Measurements from ENCODE around the gene NUTM2A. TPM values are rescaled to one million over a fixed set of nuclear protein-coding genes. Genes with fewer than 3 reads are reported as not detected.
A peak's percentile ranks its signal among the peaks of the same experiment; 100 is the strongest.
"Not testable (repeated sequence)": the region's sequence is repeated elsewhere in the genome, so short reads cannot be mapped to it uniquely, and the experiment has no call there.

The NUTM2A gene, protein sequence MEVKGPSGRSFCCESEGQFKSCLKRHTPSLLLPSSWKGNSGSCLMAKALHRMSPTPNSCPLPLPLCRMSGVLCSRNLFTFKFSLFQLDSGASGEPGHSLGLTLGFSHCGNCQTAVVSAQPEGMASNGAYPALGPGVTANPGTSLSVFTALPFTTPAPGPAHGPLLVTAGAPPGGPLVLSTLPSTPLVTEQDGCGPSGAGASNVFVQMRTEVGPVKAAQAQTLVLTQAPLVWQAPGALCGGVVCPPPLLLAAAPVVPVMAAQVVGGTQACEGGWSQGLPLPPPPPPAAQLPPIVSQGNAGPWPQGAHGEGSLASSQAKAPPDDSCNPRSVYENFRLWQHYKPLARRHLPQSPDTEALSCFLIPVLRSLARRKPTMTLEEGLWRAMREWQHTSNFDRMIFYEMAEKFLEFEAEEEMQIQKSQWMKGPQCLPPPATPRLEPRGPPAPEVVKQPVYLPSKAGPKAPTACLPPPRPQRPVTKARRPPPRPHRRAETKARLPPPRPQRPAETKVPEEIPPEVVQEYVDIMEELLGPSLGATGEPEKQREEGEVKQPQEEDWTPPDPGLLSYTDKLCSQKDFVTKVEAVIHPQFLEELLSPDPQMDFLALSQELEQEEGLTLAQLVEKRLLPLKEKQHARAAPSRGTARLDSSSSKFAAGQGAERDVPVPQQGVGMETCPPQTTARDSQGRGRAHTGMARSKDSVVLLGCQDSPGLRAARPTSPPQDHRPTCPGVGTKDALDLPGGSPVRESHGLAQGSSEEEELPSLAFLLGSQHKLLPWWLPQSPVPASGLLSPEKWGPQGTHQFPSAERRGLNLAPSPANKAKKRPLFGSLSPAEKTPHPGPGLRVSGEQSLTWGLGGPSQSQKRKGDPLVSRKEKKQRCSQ
- total RNA-seq: under 0.01 and 0.43 TPM in 2 replicates

DNA sequence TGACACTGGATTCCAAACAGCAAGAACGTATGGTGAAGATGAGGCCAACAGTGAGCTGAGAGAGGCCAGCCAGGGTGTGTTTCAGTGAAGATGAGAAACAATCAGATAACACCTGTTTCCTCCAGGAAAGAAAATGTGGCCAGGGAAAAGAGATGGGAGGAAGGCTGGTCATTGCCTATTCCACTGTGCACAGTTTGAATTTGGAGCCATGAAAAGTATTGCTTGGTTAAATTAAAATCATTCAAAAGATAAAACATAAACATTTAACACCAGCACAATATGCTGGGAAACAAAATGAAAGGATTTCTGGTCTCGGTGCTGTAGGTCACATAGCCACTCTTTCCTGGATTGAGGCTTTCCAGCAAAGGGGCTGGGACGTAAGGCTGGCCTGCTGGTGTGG is at the start of gene NUTM2A:
TSS of gene NUTM2A (plus strand) at position 301 of the 400 bp plus-strand sequence. CDS start 383 bp downstream, outside the sequence.
- not testable (repeated sequence) for H3K4me3 ChIP-seq (ENCODE audit: low read depth, low read length); DNase-seq (ENCODE audit: low read depth)

DNA sequence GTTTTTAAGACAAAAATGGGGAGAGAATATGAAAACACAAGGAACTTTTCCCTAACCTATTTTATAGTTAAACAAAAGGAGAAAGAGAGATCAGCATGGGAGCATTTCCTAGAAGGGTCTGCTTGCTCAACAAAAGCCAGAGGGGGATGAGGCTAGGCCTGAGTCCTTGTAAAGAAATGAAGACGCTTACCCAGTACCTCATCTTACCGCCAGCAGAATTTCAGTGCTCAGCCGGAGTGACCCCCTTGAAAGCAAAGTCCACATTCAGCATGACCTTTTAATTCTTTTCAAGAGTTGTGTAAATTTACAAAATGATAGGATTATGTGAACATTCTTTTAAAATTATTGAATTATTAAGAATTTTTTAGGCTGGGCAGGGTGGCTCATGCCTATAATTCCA is 47.7 kb upstream of the NUTM2A start:
- not testable (repeated sequence) for H3K4me3 ChIP-seq (ENCODE audit: low read depth, low read length); DNase-seq (ENCODE audit: low read depth)

DNA sequence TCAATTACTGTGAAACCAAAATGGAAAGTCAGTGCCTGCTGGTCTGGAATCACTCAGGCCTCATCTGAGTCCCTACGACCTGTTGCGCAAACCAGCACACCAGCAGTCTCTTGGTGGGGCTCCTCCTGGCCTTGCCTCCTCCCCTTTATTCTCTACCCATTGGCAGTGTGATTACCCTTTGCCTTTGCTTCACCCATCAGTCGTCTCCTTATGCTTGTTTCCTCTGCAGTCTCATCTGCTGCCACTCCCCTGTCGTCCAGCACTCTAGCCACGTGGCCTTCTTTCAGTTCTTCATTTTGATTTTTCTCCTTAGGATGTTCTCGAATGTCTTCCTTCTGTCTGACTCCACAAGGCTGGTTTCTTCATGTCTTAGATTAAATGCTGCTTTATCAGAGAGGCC is 40.8 kb upstream of the NUTM2A start:
- not testable (repeated sequence) for H3K4me3 ChIP-seq (ENCODE audit: low read depth, low read length)
- DNase-seq (ENCODE audit: low read depth): peak; percentile 56

DNA sequence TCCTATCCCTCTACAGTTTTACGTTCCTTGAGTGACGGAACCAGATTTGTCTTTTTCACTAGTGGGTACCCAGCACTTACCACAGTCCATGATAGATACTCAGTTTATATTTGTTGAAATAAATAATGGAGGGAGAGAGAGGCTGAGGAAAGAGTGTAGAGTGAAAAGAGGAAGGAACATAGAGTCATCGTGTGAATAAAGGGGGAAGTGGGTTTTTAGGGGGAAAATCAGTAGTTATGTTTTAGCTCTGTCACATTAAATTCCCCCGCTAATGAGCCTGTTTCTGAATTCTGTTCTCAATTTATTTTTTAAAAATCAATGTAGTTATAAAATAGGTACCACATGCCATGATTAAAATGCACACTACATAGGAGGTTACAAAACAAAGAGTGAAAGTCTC is 39.2 kb upstream of the NUTM2A start:
- DNase-seq (ENCODE audit: low read depth); H3K4me3 ChIP-seq (ENCODE audit: low read depth, low read length): not testable (repeated sequence)

DNA sequence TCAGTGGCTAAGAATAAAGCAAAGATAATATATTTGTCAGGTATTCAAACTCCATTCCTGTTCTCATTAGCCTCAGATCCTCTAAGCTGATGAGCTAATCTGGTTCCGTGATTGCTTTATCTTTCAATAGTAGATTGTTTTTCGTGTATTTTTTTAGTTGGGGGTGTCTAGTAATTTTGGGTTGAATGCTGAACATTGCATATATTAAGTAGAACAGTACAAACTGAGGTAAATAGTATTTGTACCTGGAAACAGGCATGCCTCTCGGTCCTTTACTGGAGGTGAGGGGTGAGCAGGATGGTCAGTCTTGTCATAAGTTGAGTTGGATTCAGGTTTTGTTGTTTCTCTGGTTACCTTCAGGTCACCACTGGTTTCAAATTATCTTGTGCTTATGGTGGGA is 37.7 kb upstream of the NUTM2A start:
- not testable (repeated sequence) for DNase-seq (ENCODE audit: low read depth); H3K4me3 ChIP-seq (ENCODE audit: low read depth, low read length)

DNA sequence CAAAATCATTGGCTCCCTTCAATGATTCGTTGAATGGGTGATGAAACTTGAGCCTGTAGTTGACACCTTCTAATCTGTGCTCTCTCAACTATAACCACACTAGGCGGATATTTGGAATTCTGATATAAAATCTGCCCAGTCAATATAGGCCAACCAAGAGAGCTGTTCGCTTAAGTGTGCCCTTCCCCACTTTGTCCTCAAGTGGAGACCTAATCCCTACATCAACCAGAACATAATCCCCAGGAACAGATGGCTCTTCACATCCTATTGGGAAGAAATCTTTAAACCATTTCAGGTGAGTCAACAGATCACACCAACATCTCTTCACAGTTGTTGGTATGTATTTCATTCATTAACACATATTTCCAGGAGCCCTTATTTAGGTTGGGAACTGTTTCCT is 33.4 kb upstream of the NUTM2A start:
- H3K4me3 ChIP-seq (ENCODE audit: low read depth, low read length); DNase-seq (ENCODE audit: low read depth): not testable (repeated sequence)

DNA sequence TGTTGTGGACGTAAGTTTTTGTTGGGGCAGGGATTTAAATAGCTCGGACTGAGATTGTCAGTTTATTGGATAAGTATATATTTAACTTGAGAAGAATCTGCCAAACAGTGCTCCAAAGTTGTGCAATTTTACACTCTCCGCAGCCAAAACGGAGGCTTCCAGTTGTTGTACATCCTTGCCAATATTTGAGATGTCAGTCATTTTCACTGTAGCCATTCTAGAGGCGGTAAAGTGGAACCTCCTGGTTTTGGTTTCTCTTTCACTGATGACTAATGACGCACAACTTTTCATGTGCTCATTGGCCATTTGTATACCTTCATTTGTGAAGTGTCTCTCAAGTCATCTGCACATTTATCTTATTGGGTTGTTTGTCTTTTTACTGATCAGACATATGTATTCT is 24.3 kb upstream of the NUTM2A start:
- DNase-seq (ENCODE audit: low read depth): peak; percentile 68
- peak overlapping the region; percentile 27 for H3K4me3 ChIP-seq (ENCODE audit: low read depth, low read length)

DNA sequence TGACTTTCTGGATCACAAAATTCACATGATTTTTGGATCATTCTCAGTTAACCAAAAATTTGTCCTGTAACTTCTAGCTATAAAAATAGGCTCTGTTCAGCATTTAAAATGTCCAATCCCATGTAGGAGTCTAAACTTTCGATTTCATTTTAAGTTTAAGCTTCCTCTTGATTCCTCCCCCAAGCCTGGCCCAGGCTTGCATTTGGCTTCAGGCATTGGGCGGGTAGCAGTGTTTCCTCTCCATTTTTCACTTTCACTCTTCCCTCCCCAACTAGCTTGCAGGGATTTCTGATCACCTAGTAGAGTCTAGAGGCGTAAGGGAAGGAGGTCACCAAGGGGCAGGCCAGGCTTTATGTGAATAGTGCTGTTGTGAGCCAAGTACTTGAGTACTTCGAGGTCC is 20.4 kb upstream of the NUTM2A start:
- DNase-seq (ENCODE audit: low read depth); H3K4me3 ChIP-seq (ENCODE audit: low read depth, low read length): not testable (repeated sequence)

DNA sequence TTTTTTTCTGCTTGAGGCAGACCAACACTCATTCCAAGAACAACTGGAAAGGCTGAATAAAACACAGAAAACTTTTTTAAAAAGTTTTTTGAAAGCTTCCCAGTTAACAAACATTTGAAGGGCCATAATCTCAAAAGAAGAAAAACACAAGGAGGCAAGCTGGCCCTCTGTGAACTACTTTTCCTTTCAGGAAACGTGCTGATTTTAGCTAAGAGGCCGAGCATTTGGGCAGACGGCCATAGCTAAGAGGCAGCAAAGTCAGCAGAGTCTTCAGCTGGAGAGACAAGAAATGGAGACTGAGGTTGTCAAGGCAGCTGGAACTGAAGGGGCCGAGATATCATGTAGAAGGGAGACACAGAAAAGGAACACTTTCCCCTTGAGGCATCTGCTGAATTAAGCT is 18.3 kb upstream of the NUTM2A start:
- H3K4me3 ChIP-seq (ENCODE audit: low read depth, low read length); DNase-seq (ENCODE audit: low read depth): not testable (repeated sequence)

DNA sequence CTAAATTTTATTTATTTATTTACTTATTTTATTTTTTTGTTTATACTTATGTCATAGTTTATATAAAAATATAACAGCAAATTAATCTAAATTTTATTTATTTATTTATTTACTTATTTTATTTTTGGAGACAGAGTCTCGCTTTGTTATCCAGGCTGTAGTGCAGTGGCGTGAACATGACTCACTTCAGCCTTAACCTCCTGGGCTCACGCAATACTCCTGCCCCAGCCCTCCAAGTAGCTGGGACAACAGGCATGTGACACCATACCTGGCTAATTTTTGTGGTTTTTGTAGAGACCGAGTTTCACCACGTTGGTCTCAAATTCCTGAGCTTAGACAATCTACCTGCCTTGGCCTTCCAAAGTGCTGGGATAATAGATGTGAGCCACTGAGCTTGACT is 14.9 kb upstream of the NUTM2A start:
- DNase-seq (ENCODE audit: low read depth); H3K4me3 ChIP-seq (ENCODE audit: low read depth, low read length): not testable (repeated sequence)

DNA sequence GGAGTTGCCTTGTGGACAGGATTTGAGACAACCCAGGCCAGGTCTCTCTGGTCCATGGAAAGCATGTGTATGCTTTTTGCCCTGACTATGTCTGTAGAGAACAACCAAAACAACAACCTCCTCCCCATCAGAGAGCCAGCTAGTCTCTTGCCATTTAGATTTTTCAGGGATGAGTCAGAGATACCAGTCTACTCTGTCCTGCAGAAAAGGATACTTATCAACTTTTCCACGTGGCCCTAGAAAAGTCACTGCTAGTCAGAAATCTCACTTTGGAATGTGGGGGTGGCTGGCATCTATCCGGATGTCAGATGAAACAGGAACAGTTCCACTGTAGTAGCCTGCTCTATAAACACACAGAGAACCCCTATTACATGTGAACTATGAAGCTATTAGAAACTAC is 13.4 kb upstream of the NUTM2A start:
- H3K4me3 ChIP-seq (ENCODE audit: low read depth, low read length): not testable (repeated sequence)
- DNase-seq (ENCODE audit: low read depth): peak; percentile 76

DNA sequence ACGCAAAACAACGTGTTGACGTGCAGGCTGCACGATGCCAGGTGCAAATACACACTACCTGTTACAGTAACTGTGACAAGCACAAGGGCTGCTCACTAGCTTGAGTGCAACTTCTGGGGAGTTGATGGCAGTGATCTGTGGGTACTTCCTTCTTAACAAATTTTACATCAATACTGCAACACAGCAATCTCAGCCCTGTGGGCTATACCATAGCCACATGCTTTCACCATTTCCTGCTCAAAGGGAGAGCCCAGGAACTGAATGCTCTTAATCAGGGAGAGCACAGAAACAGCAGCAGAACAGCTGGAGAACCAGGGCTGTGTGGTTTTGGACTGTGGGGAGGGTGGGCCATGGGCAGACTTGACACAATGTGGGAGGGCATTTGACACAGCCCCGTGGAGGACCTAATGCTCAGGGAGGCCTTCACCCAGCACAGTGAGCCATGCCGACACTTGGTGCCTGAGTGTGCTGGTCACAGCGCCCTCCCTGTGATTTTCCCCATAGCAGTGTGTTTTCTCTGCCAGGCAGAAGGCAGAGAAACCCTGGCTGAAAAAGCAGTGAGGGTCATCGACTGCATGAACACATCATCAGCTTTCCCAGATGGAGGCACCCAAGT is 12.0 kb upstream of the NUTM2A start:
- not testable (repeated sequence) for H3K4me3 ChIP-seq (ENCODE audit: low read depth, low read length); DNase-seq (ENCODE audit: low read depth)

DNA sequence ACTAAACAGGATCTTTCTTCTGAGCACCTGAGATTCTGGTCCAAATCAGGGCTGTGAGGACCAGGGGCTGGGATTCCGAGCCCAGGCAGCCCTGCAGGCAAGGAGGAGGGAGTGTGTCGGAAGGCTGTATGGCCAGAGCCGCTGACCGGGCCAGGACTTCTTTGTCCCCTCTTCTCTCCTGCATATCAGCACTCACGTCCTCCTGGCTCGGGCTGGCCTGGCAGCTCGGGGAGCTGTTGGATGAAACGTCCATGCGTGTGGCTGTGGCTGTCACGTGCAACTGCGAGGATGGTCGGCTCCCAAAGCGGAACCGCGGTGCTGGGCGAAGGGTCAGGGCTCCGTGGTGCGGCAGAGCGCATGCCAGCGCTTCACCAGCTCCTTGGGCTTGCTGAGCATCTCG is 11.4 kb upstream of the NUTM2A start:
- not testable (repeated sequence) for H3K4me3 ChIP-seq (ENCODE audit: low read depth, low read length); DNase-seq (ENCODE audit: low read depth)

DNA sequence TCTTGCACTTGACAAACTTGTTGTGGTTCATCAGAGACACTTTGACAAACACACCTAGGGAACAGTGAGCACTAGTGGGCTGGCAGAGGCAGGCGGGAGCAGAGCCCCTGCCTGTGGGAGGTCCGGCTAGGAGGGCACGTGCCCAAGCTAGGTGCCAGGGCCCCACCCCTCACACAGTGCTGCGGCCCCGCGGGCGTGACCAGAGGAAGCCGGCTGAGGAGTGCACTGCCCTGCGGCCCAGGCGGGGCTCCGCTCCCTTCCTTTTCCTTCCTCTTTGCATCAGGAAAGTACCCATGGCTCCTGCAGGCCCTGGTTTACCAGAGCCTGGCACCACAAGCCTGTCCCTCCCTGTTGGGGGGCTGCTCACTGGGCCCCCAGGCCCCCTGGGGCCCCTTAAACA is 9.1 kb upstream of the NUTM2A start:
- H3K4me3 ChIP-seq (ENCODE audit: low read depth, low read length); DNase-seq (ENCODE audit: low read depth): not testable (repeated sequence)

DNA sequence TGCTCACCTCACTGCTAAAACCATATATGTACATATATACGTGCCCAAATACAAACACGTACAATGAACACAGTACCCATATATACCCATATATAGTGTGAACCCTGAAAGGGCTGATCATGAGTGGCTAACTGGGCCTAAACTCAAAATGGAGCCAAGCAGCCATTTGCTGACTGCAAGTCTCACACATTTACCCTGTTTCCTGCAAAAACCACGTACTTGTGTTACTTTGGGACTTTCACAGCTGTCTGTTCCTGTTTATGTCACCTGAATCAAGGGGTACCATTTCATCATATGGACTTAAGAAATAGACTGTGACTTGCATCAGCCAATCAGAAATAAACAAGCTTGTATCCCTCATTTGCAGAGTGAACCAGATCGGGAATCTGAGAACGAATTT is 5.9 kb upstream of the NUTM2A start:
- not testable (repeated sequence) for H3K4me3 ChIP-seq (ENCODE audit: low read depth, low read length); DNase-seq (ENCODE audit: low read depth)

DNA sequence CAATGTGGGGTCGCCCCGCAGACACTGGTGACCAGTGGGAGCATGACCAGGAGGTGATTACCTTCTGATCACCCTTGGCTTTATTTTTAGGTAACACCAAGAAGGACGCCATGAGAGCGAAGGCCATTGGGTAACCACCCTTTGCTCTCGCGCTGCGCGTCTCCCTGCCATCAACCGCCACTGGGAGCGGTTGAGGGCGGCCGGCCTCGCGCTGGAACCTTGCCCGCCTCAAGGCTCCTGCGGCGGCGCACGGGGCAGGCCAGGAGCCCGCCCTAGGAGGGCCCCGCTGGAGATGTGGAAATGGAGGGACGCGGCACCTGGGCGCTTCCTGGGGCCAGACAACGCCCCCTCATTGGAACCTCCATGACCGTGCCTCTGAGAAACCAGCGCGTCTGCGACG is 2.5 kb upstream of the NUTM2A start:
- not testable (repeated sequence) for H3K4me3 ChIP-seq (ENCODE audit: low read depth, low read length); DNase-seq (ENCODE audit: low read depth)

DNA sequence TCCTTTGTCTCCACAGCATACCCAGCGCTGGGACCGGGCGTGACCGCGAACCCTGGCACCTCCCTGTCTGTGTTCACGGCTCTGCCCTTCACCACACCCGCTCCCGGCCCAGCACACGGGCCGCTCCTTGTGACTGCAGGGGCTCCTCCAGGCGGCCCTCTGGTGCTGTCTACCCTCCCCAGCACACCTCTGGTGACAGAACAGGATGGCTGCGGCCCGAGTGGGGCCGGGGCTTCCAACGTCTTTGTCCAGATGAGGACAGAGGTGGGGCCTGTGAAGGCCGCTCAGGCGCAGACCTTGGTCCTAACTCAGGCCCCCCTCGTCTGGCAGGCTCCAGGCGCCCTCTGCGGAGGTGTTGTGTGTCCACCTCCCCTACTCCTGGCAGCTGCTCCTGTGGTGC is 3.0 kb downstream of the NUTM2A start:
- not testable (repeated sequence) for DNase-seq (ENCODE audit: low read depth)

DNA sequence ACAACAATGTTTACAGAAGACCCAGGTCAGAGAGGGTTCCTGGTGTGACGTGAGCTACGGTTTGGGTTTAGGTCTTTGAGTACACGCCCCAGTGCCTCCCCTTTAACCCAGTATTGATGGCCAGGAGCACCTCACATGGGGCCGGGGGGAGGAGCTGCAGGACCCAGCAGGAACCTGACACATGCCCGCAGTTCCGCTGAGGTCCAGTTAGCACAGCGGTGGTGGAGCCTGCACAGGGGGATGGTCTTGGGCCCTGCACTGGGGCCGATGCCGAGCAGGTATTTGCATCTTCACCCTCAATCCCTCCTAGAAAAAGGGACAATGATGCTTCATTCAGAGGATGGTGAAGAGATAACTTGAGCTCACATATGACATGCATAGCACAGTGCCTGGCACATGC is 4.0 kb downstream of the NUTM2A start:
- not testable (repeated sequence) for H3K4me3 ChIP-seq (ENCODE audit: low read depth, low read length); DNase-seq (ENCODE audit: low read depth)

More for the DNA sequence above, 3.0 kb downstream of the NUTM2A start:
- not testable (repeated sequence) for H3K4me3 ChIP-seq (ENCODE audit: low read depth, low read length)

DNA sequence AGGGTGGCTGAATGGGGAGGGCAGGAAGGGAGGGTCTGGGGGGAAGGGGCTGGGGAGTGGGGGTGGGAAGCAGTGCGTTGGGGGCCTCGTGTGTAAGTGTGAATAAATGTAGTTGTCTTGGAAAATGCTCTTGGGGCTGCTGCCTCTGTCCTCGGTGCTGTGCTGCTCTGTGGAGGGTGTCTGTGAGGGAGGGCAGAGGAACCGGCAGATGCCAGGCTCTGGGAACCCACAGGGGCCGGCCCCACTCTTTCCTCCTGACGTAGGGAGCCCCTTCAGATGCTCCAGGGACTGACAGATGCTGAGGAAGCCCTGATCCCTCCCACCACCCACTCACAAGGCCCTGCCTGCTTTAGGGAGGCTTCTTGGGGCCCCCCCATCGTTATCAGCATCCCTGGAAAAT is 9.6 kb downstream of the NUTM2A start:
- H3K4me3 ChIP-seq (ENCODE audit: low read depth, low read length); DNase-seq (ENCODE audit: low read depth): not testable (repeated sequence)
